HT-29 (cell line): ENCODE measurements around the gene NBAS. TPM values are rescaled to one million over a fixed set of nuclear protein-coding genes. Genes with fewer than 3 reads are reported as not detected.
"Not testable (repeated sequence)": the region's sequence is repeated elsewhere in the genome, so short reads cannot be mapped to it uniquely, and the experiment has no call there.

Source experiments
- DNase-seq: peaks from one replicate; pipeline ENCODE4 v3.0.0-alpha.2; 2015; ENCODE audit warnings: low spot score
- total RNA-seq: library from RNA; depleted of rRNA; stranded (reverse); fragments of >200 nt; shearing (Covaris generic); gene quantifications from 2 replicates; pipeline ENCODE4 v1.2.3, GENCODE V29; 2014

NBAS gene
- total RNA-seq, 1 experiment from 2014 or later = 18.0 TPM

- no peak for DNase-seq
Measured at GRCh38 chr2:15412779-15413178, 148.4 kb downstream of the NBAS start.

GRCh38 chr2:15412309-15412708 lies 148.8 kb downstream of the NBAS start:
- no peak for DNase-seq

- DNase-seq = no peak
Measured at GRCh38 chr2:15410884-15411283, 150.2 kb downstream of the NBAS start.

- DNase-seq = no peak
Measured at GRCh38 chr2:15408759-15409158, 152.4 kb downstream of the NBAS start.

- DNase-seq = no peak
Measured at GRCh38 chr2:15407666-15408065, 153.5 kb downstream of the NBAS start.

GRCh38 chr2:15404511-15404910 lies 156.6 kb downstream of the NBAS start:
- not testable (repeated sequence) for DNase-seq

- no peak for DNase-seq
Measured at GRCh38 chr2:15400240-15400826, 160.8 kb downstream of the NBAS start.

- no peak for DNase-seq
Measured at GRCh38 chr2:15399241-15399640, 161.9 kb downstream of the NBAS start.

GRCh38 chr2:15391751-15392150 lies 169.4 kb downstream of the NBAS start:
- DNase-seq = no peak

- DNase-seq = no peak
Measured at GRCh38 chr2:15389895-15390294, 171.2 kb downstream of the NBAS start.

- DNase-seq = no peak
Measured at GRCh38 chr2:15389326-15389700, 171.8 kb downstream of the NBAS start.

GRCh38 chr2:15388406-15389325 lies 172.5 kb downstream of the NBAS start:
- DNase-seq = no peak

GRCh38 chr2:15385184-15385583 lies 175.9 kb downstream of the NBAS start:
- no peak for DNase-seq

- no peak for DNase-seq
Measured at GRCh38 chr2:15383695-15384350, 177.3 kb downstream of the NBAS start.

GRCh38 chr2:15378148-15378908 lies 182.8 kb downstream of the NBAS start:
- no peak for DNase-seq

GRCh38 chr2:15377202-15377601 lies 183.9 kb downstream of the NBAS start:
- DNase-seq = no peak

- no peak for DNase-seq
Measured at GRCh38 chr2:15372019-15372418, 189.1 kb downstream of the NBAS start.

GRCh38 chr2:15369129-15369528 lies 192.0 kb downstream of the NBAS start:
- no peak for DNase-seq

GRCh38 chr2:15367715-15368114 lies 193.4 kb downstream of the NBAS start:
- DNase-seq = no peak

GRCh38 chr2:15367205-15367604 lies 193.9 kb downstream of the NBAS start:
- no peak for DNase-seq

- no peak for DNase-seq
Measured at GRCh38 chr2:15365411-15365810, 195.7 kb downstream of the NBAS start.

- DNase-seq = no peak
Measured at GRCh38 chr2:15364561-15364960, 196.6 kb downstream of the NBAS start.
